GM18508 (cell line): ENCODE results near the gene KCNIP4.

Source experiments
- ATAC-seq: cut with Tn5 transposase; IDR thresholded peaks from one replicate; pipeline ENCODE4 v1.9.1; 2021; ENCODE audit warnings: moderate number of reproducible peaks; ENCODE audit not compliant: insufficient read depth, unreplicated experiment

The KCNIP4 gene

DNA sequence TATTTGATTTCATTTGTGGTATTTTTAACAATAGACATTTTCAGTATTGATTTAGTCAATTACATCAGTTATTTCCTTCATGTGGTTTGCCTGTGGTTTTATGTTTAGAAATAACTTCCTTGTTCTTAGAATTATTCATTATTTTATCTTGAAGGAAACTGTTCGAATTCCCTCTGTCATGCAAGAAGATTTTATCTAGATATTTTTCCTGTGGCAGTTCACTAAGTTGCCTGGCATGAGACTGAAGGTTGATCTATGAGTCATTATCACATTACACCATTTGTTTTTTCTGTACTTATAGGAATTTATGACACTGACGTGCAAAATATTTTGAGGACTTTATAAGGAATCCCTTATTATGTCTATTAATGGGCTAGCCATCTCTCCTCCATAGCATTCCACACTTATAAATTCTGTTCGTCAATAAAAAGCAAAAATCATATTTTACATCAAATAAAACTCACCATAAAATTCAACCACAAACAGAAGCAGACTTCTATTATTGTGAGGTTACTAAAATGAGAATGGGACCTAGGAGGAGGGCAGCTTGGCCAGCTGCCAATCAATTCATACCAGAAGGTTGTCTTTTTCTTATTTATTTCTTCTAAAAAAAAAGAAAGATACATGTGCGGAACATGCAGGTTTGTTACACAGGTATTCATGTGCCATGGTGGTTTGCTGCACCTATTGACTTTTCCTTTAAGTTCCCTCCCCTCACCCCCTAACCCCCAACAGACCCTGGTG lies 179.0 kb downstream of the KCNIP4 start:
- no peak for ATAC-seq

DNA sequence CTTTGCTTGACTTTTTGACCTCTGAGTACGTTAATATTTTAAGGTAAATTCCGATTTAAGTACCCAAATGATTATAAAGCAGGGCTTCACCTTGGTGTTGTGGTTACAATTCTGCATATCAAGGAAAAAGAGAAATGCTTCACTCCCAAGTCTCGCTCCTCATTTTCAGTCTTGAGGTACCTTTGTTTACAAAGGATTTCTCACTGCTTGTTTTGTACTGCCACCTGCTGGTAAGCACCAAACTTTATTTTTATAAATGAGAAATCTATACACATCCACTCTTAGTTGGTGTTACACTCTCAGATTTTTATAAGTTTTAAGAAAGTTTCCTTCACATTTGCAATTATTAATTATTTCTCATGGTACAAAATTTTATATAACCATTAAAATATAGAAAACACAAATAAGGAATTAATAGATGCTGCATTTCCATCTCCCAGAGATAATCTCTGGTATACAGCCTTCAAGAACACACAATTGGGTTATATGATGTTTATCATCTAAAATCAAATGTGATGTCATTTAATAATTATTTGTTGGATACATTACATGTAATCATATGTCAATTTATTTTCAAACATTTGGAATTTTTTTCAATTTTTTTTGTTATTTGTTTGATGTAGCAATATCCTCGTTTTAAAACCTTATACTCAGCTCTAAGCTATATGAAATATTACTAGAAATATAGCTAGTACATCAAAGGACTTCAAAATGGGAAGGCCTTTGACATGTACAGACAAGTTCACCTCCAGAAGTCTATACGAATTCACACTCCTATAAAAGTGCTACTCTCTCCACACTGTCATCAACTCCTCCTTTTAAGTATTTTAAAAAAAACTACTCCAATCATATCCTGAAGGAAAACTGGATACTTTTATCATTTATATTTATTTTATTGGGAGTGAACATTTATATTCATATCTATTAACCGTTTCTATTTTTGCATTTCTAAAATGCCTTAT lies 179.9 kb downstream of the KCNIP4 start:
- ATAC-seq, result no peak

DNA sequence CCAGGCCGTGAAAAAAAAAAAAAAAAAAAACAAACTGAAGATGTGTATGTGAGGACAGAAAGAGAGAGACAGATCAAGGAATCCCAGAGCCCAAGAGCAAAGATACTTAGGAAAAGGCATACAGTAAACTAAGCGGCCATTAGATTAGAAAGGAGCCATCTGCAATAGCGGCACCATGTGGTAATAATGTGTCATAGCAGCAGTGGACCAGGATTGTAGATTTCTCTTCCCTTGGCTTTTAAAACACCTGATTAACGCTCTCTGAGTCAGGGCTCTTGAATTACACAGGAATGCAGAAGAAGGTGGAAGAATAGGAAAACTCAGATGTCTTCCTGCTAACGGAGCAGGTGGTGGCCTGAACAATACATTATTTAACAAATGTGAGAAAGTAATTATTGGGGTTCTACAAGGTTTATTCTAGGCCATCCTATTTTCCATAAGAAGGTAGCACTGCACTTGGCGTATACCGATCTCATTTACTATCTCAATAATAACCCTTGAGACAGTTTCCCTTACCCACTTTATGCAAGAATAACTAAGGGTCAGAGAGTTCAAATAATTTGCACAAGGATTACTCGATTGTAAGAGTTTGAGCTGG lies 182.7 kb downstream of the KCNIP4 start:
- ATAC-seq, result no peak

DNA sequence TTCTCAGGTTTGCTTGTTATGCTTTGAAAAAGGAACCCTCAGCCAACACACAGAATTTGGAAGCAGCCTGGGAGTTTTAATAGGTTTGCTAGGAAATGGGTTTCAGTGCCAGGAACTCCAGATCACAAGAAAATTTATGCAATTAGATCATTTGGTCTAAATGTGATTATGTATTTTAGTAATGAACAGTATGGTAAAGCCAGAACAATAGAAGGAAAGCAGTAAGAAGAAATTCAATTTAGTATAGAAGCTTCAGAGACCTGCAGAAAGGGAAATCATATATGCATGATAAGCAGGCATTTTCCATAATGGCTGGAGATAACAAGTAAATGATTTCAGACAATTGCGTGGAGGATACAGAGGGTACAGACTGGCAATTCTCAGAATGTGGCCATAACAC lies 184.7 kb downstream of the KCNIP4 start:
- ATAC-seq, result no peak

DNA sequence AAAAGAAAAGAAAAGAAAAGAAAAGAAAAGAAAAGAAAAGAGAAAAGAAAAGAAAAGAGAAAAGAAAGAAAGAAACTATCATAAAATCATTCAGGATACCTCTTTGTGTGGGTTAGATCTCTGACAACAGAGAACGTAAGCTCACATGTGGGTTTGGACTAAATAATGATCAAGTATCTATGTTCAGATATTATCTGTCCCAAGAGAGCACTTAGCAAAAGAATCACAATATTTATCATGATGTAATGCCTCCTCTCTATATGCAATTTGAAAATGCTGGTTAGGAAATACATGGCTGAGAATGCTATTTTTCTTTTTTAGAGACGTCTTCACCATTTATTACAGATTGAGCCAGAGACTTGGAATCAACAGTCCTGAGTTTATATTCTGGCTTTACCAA lies 191.3 kb downstream of the KCNIP4 start:
- no peak for ATAC-seq

DNA sequence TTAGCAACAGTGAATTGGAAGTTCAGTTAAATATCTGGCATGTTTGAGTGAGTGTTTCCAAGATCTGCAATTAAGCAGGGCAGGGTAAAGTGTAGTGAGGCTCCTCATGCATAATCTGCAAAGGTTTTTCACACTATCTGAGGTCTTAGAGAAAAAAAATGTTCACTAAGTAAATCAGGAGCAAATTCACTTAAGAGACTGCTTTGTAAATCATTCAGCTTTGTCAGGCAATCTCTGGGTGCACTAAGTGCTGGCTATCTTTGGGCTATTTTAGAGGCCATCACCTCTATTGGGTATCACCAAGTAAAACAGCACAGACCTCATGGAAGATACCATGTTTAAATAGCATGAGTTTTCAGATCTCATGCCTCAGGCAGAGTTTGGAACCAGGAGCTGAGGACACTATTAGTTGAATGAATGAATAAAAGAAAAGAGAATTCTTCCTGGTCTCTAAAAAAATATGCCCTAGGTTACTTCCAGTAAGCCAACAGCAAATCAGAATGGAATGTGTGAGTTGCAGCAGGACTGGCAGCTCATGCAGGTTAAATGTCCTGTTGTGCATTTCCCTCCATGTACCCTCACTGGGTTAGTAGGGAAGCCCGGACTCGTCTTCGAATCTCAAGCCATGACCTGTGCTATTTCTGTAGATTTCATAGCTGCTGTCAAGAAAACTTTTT lies 195.3 kb downstream of the KCNIP4 start:
- ATAC-seq, result no peak

DNA sequence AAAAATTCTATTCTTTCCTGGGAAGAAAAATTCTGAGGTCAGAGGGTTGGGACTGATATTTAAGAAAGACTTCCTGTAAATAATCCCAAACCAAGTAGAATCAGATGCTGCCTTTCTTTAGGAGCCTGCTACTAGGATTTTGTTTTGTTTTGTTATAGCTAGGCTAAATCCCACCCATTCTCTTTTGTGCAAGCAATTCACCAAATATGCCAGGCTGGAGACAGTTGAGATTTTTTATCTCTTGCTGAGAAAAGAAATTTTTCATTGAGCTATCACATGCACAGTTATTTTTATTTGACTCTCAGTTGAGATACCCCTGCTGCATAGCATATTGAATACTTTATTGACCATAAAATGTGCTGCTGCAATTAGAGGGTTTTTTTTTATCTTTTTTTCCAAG lies 196.0 kb downstream of the KCNIP4 start:
- no peak for ATAC-seq

DNA sequence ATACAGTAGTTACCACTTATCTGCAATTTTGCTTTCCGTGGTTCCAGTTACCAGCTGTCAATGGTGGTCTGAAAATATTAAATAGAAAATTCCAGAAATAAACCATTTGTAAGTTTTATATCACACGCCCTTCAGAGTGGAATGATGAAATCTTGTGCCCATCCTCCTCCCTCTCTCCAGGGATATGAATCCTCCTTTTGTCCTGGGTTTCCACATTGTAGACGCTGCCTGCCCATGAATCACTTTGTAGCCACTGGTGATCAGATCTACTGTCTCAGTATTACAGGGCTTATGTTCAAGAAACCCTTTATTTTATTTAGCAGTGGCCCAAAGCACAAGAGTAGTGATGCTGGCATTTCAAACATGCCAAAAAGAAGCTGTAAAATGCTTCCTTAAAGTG lies 198.6 kb downstream of the KCNIP4 start:
- no peak for ATAC-seq

DNA sequence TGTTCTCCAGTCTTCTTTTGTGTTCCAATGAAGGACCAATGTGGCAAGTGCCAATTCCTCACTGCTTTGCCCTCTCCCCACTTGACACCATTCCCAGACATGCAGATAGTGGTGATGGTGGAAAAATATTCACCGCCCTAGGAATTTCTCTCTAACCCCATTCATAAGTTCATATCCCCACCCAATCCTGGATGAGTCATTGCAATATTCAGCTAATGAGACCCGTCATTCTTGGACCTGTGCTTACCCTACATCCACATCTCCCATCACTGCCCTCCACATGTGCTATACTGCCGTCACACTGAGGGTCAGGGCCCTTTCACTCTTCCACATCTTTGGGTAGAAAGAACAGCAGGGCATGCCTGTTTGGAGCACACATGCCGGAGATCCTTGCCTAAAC lies 199.2 kb downstream of the KCNIP4 start:
- ATAC-seq, result no peak

DNA sequence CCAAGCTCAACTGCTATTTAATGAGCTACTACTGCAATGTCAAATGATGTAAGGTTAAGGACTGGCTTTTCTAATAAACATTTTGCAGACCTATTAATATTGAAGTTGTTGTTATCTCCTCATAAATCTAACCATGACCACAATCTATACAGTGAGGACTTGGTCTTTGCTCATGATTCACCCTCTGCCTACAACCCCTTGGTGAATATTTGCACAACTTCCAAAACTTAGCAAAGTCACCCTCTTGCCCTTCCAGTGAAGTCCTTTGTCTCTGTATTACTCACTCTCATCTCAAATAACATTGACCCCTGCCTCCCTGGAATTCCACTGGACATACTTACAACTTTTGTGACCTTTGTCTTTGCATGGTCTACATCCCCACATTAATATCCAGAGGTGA lies 204.5 kb downstream of the KCNIP4 start:
- ATAC-seq, result no peak

DNA sequence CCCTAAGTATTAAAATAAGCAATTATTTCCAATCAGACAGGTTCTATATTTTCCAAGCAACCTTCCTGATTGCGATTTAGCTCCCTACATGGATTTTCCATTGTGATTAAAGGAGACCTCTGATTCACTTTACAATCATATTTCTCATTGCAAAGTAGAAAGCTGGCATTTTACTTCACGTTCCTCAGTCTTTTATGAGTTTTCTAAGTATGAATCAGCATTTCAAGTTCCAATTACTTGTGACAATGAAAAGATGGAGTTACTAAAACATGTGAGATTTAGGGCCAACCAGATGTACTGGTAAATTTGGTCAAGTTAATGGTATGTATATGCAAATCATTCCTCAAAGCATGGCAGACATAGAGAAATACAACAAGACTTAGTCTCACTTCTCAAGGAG lies 206.2 kb downstream of the KCNIP4 start:
- ATAC-seq, result no peak

DNA sequence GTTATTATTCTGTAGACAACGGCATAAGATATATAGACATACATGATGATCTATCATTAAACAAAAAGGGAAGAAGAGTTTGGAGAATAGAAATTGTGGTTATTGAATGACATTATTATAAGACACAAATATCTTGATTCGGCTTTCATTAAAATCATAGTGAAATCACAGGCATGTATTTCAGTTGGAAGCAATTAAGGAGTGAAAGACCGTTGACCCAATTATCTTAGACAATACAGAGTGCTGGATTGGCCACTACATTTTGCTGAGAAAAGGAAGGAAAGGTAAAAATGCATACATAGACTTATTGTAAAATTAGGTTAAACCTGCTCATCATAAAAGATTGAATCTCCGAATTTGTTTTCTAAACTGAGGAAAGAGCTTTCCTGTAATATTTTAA lies 209.8 kb downstream of the KCNIP4 start:
- no peak for ATAC-seq

DNA sequence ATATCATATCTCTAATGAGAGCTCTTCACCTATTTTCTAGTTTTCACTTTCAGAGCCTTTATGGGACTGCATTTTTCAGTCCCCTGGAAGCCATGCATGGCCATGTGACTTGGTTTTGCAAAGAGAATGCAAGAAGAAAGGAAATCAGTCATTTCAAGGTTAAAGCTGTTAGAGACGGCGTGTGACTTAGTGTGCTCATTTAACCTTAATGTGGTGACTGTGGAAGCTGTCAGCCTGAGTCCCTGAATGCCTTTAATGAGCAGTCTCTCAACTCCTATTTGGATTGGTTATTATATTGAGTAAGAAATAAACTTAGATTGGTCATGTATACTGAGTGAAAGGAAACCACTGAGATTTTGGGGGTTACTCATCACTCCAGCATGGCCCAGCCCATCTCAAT lies 212.7 kb downstream of the KCNIP4 start:
- ATAC-seq, result no peak

DNA sequence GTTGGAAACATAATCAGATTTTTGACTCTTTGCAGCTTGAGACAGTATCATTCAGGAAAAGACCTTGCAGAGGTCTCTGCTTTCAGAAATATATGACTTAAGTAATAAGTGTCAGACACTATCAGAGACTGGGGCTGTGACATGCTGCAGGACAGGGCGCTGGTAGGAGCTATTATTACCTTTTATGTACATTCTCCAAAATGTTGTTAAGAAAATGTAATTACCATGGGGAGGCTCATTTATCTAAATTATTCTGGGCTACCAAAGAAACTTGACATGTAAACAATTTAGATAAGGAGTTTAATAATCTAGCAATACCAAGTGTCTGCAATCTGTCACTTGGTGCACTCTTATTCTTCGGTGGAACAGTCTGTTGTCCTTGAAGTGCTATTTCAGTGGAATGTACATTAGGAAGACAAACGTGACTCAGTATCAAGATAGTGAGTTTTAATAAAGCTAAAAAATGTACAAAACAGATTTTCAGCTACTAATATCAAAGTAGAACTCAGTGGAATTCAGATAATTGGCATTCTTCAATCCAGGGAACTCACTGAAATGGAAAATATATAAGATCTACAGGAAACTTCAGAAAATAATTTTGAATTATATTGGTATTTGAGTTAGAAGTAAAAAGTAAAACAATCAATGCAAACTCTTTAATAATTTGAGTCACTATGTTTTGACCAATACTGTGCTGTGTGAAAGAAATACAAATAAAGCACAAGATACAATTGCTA lies 214.5 kb downstream of the KCNIP4 start:
- no peak for ATAC-seq

DNA sequence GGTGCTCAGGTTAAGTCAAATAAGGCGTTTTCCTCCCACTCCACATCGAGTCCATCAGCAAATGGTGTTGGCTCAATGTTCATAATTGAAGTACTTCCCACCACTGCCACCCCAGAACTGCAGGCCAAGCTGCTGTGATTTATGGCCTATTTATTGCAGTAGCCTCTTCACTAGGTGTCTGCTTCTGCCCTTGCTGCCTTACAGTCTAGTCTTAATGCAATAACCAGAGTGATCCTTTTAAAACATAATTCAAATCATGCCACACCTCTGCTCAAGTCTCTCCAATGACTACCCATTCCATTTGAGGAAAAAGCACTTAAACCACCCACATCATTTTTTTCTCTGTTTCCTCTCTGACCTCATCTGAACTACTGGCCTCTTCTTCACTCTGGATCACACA lies 220.3 kb downstream of the KCNIP4 start:
- no peak for ATAC-seq

DNA sequence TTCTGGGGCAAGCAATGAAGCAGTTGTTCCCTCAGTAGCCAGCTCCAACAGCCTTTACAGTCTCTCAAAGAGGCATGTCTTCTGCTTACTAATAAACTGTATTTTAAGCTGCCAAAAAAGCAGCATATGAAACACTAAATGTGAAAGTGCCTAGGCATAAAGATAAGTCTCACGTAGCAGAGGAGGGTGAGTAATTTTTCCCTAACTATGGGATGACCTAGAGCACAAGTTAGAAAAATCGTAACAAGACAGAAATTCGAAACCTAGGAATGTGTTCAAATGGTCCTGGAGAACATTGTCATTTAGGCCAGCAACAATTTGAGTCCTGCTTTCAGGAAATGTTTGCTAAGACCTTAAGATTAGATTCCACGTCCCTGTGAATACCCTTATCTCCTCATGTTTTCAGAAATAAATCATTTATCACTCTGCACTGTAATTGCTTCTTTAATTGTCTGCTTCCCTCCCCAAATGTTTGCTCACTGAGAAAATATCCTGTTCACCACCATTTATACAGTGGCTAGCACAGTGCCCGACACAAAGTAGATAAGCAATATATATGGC lies 222.2 kb downstream of the KCNIP4 start:
- no peak for ATAC-seq

DNA sequence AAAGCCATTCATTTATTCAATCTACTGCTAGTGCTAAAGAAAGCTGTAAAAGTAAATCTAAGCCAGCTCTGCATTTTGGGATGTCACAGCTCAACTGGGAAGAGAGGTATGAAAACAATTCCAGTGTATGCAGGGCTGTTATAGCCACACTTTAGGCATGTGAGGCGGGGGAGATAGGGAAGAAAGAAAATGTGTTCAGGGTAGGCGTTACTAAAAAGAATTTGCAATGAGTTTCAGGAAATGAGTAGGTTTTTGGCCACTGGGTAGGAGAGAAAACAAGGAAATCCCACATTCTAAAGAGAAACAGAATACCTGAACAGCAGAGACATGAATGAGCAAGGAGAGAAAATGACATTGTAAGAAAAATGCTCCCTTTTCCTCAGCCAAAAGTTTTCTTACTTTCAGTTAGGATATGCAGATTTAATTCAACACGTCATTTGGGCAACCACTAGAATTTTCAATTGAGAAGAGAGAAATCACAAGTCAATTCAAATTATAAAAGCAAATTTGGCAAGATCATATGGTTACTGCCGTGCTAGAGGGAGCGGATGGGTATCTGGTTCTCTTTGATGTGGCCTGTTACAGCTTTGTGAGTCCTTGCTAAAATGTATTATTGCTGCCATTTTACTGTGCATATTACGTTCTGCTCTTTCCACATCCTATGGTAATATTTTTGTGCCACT lies 226.3 kb downstream of the KCNIP4 start:
- ATAC-seq, result no peak

DNA sequence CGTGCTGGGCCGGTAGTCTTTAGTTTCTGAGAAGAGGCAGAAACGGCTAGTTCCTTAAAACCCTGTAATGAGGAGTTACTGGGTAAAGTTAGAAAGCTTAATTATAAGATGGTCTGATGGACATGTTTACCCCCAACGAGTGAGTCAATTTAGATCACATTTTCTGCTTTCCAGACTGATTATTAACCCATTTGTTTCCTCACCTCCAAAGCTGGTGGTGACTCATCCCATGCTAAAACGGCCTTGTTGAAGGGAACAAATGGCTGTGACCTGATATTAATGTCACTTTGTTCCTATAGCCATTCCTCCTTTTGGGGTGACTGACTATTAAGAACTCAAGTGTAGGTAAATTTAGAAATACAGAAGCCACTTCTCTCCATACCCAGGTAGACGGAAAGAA lies 232.0 kb downstream of the KCNIP4 start:
- no peak for ATAC-seq

DNA sequence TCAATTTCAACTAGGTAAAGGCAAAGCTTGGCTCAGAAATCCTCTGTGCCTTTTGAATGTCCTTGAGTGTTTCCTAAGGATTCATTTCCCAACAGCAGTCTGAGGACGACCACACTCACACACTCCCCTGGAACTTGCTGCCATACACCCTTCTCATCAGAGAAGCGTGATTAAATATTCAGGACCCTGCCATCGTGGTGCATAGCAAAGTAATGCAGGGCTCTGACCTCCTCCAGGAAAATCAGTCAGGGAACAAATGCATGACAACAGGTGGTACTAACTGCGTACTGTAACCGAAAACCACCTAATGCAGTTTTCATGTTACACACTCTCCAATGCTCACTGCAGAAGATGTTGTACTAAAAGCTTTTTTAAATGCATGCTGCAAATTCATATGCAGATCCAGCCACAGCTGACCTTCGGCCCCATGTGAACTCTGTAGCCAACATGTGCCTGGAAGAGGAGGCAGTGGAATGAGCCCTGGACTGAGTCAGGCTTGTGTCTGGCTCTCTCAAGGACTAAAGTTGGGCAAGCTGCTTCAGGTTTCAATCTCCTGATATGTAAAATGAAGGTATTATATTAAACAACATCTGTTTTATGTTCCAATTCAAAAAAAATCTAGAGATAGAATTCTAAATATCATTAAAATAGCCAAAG lies 238.3 kb downstream of the KCNIP4 start:
- ATAC-seq, result no peak
